PFSK-1 (cell line): ENCODE measurements around the gene FNIP2.

Experiments
- FOXP2 ChIP-seq: optimal IDR thresholded peaks from 2 replicates; pipeline ENCODE3; 2011; ENCODE audit warnings: borderline replicate concordance, control low read depth, inconsistent platforms; ENCODE audit not compliant: insufficient read depth; ENCODE audit errors: extremely low read length, extremely low read depth
- POLR2AphosphoS5 ChIP-seq: IDR thresholded peaks from 2 replicates; pipeline ENCODE4 v1.6.1; 2012; ENCODE audit warnings: low read depth, mild to moderate bottlenecking, control low read depth, low read length, moderate library complexity
- REST ChIP-seq, 2 experiments: IDR thresholded peaks; 2 replicates each; pipeline versions ENCODE4 v1.6.1 to v1.8.0; 2011 to 2012; ENCODE audit warnings: low read depth in 2 of 2, low read length in 2 of 2, control low read depth in 1 of 2, inconsistent platforms in 1 of 2, mild to moderate bottlenecking in 1 of 2, moderate library complexity in 1 of 2; ENCODE audit not compliant: insufficient read depth in 1 of 2
- SIN3A ChIP-seq: IDR thresholded peaks from 2 replicates; pipeline ENCODE4 v1.6.1; 2012; ENCODE audit warnings: mild to moderate bottlenecking, low read length, moderate library complexity, borderline replicate concordance; ENCODE audit not compliant: insufficient read depth
- TAF1 ChIP-seq: IDR thresholded peaks from 2 replicates; pipeline ENCODE4 v1.6.1; 2012; ENCODE audit warnings: low read length, control low read depth, borderline replicate concordance; ENCODE audit not compliant: insufficient read depth

The FNIP2 gene

GRCh38 chr4:158877069-158877468 is 108.2 kb downstream of the FNIP2 start:
- TF ChIP-seq SIN3A (no peak), FOXP2 (no peak), REST (IDR thresholded peaks at IDR 0.05; ENCODE audit: insufficient read depth in 1 of 2, low read depth in 2 of 2, low read length in 2 of 2) (no peak), TAF1 (no peak), POLR2AphosphoS5 (no peak)

GRCh38 chr4:158884280-158884679 is 115.5 kb downstream of the FNIP2 start:
- TF ChIP-seq SIN3A: no peak
- no peak for TF ChIP-seq REST (IDR thresholded peaks at IDR 0.05; ENCODE audit: insufficient read depth in 1 of 2, low read depth in 2 of 2, low read length in 2 of 2)
- TF ChIP-seq TAF1: no peak
- no peak for TF ChIP-seq FOXP2
- TF ChIP-seq POLR2AphosphoS5: no peak

- TF ChIP-seq SIN3A (no peak), POLR2AphosphoS5 (no peak), REST (IDR thresholded peaks at IDR 0.05; ENCODE audit: insufficient read depth in 1 of 2, low read depth in 2 of 2, low read length in 2 of 2) (no peak), TAF1 (no peak), FOXP2 (no peak)
Observed at GRCh38 chr4:158885564-158885963, 116.7 kb downstream of the FNIP2 start.

- TF ChIP-seq REST (IDR thresholded peaks at IDR 0.05; ENCODE audit: insufficient read depth in 1 of 2, low read depth in 2 of 2, low read length in 2 of 2) (no peak), POLR2AphosphoS5 (no peak), FOXP2 (no peak), TAF1 (no peak), SIN3A (no peak)
Observed at GRCh38 chr4:158890294-158890693, 121.5 kb downstream of the FNIP2 start.

GRCh38 chr4:158891256-158891655 is 122.4 kb downstream of the FNIP2 start:
- no peak for TF ChIP-seq REST (IDR thresholded peaks at IDR 0.05; ENCODE audit: insufficient read depth in 1 of 2, low read depth in 2 of 2, low read length in 2 of 2)
- no peak for TF ChIP-seq SIN3A
- TF ChIP-seq TAF1: no peak
- no peak for TF ChIP-seq POLR2AphosphoS5
- TF ChIP-seq FOXP2: no peak
